ENCODE measurements around the gene LTBR. TPM values are rescaled to one million over a fixed set of nuclear protein-coding genes. Genes with fewer than 3 reads are reported as not detected.

LTBR gene
- total RNA-seq, 1 experiment from 2014 or later = 178 TPM

GRCh38 chr12:6355491-6356373, 28.2 kb upstream of the LTBR start:
- no peaks in the 10 kb centered on the region for H3K9me3 ChIP-seq (ENCODE audit: insufficient read depth, low read depth)
- H3K4me3 ChIP-seq = no peak overlapping the region
- H3K79me2 ChIP-seq (ENCODE audit: low read depth) = 0 out of 2 replicates have a peak, but pooled peaks cover 2% of the 10 kb centered on the region
- CTCF ChIA-PET = interaction anchor here (0.5 to 1.4 kb wide), 3 partner anchors 11 to 115 kb away, joined by 3 to 4 read pairs (median 3); no protein-coding TSS in a partner anchor
- no peak overlapping the region for H3K27ac ChIP-seq
- no peaks in the 10 kb centered on the region for H3K4me1 ChIP-seq (replicated peaks; ENCODE audit: insufficient read depth)
- no peaks in the 10 kb centered on the region; the same call in 1 of the 2 replicates for H4K20me1 ChIP-seq (ENCODE audit: insufficient read depth)
- intact Hi-C loops (cut with micrococcal nuclease; ENCODE audit: unreplicated experiment) = no loop called here
- H2AFZ ChIP-seq = no peak overlapping the region
- peaks cover 40% of the 10 kb centered on the region for H3F3A ChIP-seq (ENCODE audit: insufficient read depth, low read depth)
- peaks cover 19% of the 10 kb centered on the region for H3K36me3 ChIP-seq (ENCODE audit: low read depth)
- DNase-seq = no peak
- TF ChIP-seq CTCF (conservative IDR thresholded peaks at IDR 0.05) (no peak; the same call in 1 of the 2 replicates), EZH2 (IDR thresholded peaks at IDR 0.05; ENCODE audit: low read depth) (no peak)
- POLR2A ChIA-PET (ENCODE audit: unreplicated experiment) = interaction anchor here (0.7 kb wide), 1 partner anchor 20 kb away, joined by 7 read pairs; no protein-coding TSS in a partner anchor
- H3K9me2 ChIP-seq (ENCODE audit: insufficient read depth) = no peaks in the 10 kb centered on the region
- BruUV-seq (replicated peaks) = no TSS peak
- no peaks in the 10 kb centered on the region for H3K27me3 ChIP-seq (ENCODE audit: insufficient read depth, low read depth)
- H3K4me2 ChIP-seq = no peak overlapping the region

- DNase-seq = no peak
- ChIA-PET CTCF (interaction anchor here (1.4 kb wide), 1 partner anchor 15 kb away, joined by 3 read pairs; no protein-coding TSS in a partner anchor), POLR2A (ENCODE audit: unreplicated experiment) (no interaction called here)
- H2AFZ ChIP-seq = no peak overlapping the region
- peaks cover 4% of the 10 kb centered on the region for H3K4me1 ChIP-seq (replicated peaks; ENCODE audit: insufficient read depth)
- H3K36me3 ChIP-seq (ENCODE audit: low read depth) = peaks cover 23% of the 10 kb centered on the region
- H3K9me3 ChIP-seq (ENCODE audit: insufficient read depth, low read depth) = no peaks in the 10 kb centered on the region
- H3K27me3 ChIP-seq (ENCODE audit: insufficient read depth, low read depth) = no peaks in the 10 kb centered on the region
- H3K4me2 ChIP-seq = no peak overlapping the region
- H3F3A ChIP-seq (ENCODE audit: insufficient read depth, low read depth) = peaks cover 47% of the 10 kb centered on the region
- TF ChIP-seq CTCF (conservative IDR thresholded peaks at IDR 0.05) (no peak), EZH2 (IDR thresholded peaks at IDR 0.05; ENCODE audit: low read depth) (no peak)
- no peaks in the 10 kb centered on the region; the same call in 1 of the 2 replicates for H4K20me1 ChIP-seq (ENCODE audit: insufficient read depth)
- H3K4me3 ChIP-seq = no peak overlapping the region
- 0 out of 2 replicates have a peak, but pooled peaks cover 9% of the 10 kb centered on the region for H3K79me2 ChIP-seq (ENCODE audit: low read depth)
- intact Hi-C loops (cut with micrococcal nuclease; ENCODE audit: unreplicated experiment) = no loop called here
- BruUV-seq (replicated peaks) = no TSS peak
- H3K27ac ChIP-seq = no peak overlapping the region
- no peaks in the 10 kb centered on the region for H3K9me2 ChIP-seq (ENCODE audit: insufficient read depth)
Observed at GRCh38 chr12:6356374-6356820, 27.6 kb upstream of the LTBR start.

GRCh38 chr12:6358881-6359280, 25.1 kb upstream of the LTBR start:
- Histone ChIP-seq H3F3A (ENCODE audit: insufficient read depth, low read depth) (peaks cover 54% of the 10 kb centered on the region), H4K20me1 (ENCODE audit: insufficient read depth) (no peaks in the 10 kb centered on the region; the same call in none of the 2 replicates), H3K4me1 (replicated peaks; ENCODE audit: insufficient read depth) (peaks cover 27% of the 10 kb centered on the region), H3K36me3 (ENCODE audit: low read depth) (peaks cover 27% of the 10 kb centered on the region), H3K27me3 (ENCODE audit: insufficient read depth, low read depth) (no peaks in the 10 kb centered on the region), H3K79me2 (ENCODE audit: low read depth) (peaks cover 26% of the 10 kb centered on the region), H3K9me3 (ENCODE audit: insufficient read depth, low read depth) (no peaks in the 10 kb centered on the region), H3K27ac (no peak overlapping the region), H3K9me2 (ENCODE audit: insufficient read depth) (no peaks in the 10 kb centered on the region), H3K4me3 (no peak overlapping the region), H3K4me2 (no peak overlapping the region), H2AFZ (no peak overlapping the region)
- POLR2A ChIA-PET (ENCODE audit: unreplicated experiment) = interaction anchor here (0.7 kb wide), 1 partner anchor 138 kb away, joined by 21 read pairs; no protein-coding TSS in a partner anchor
- CTCF ChIA-PET = interaction anchor here (0.7 kb wide), 1 partner anchor 281 kb away, joined by 14 read pairs; no protein-coding TSS in a partner anchor
- no TSS peak for BruUV-seq (replicated peaks)
- TF ChIP-seq CTCF (conservative IDR thresholded peaks at IDR 0.05) = no peak
- TF ChIP-seq EZH2 (IDR thresholded peaks at IDR 0.05; ENCODE audit: low read depth) = no peak
- no peak for DNase-seq
- intact Hi-C loops (cut with micrococcal nuclease; ENCODE audit: unreplicated experiment) = no loop called here
